NCI-H2081 (cell line): ENCODE measurements around the gene ZNF124.
"Not testable (repeated sequence)": the region's sequence is repeated elsewhere in the genome, so short reads cannot be mapped to it uniquely, and the experiment has no call there.

Source experiments
- DNase-seq, 2 experiments: peaks; one replicate each; lab custom pipeline; 2025; lab: John Stamatoyannopoulos, UW

ZNF124 gene

DNA sequence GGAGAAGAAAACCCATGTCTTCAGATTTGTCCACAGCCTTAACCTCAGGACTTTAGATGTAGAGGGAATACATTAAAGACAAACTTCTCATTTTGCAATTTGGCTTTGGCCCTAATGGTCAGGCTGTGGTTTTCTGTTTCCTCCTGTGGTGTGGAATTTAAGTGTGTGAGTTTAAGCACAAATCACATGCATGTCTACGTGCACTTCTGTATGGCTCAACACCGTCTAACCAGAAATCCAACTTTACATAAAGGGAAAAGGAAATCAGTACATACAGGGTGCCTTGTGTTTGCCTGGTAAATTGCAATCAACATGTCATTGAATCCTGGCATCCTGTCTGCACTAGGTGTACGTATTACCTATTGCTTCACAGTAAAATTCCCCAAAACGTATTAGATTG, 1.2 kb upstream of the ZNF124 start:
- DNase-seq: no peak

DNA sequence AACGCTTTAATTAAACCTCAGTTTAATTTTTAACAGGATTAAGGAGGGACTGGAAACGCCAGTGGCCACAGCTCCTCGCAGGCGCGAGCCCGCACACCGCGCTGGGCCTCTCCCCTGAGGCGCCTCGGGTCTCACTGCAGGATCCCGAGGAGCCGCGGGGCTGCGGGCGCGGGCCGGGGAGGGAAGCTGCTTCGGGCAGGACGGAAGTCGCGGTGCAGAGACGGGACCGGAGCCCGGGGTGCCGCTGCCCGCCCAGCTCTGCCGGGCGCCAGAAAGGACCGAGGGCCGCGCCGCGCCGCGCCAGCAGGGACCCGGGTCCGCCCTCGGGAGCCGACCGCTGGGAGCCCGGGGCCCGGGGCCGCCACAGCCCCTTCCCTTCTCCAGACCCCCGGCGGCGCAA, 377 bp downstream of the ZNF124 start:
- DNase-seq: not testable (repeated sequence)

DNA sequence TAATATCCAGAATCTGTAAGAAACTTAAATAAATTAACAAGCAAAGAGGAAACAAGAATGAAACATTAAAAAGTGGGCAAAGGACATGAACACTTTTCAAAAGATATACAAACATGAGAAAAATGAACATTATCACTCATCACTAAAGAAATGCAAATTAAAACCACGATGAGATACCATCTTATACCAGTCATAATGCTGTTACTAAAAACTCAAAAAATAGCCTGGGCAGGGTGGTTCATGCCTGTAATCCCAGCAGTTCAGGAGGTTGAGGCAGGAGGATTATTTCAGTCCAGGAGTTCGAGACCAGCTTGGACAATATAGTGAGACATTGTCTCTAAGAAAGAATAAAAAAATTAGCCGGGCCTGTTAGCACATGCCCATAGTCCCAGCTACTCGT, 6.1 kb downstream of the ZNF124 start:
- DNase-seq: no peak

DNA sequence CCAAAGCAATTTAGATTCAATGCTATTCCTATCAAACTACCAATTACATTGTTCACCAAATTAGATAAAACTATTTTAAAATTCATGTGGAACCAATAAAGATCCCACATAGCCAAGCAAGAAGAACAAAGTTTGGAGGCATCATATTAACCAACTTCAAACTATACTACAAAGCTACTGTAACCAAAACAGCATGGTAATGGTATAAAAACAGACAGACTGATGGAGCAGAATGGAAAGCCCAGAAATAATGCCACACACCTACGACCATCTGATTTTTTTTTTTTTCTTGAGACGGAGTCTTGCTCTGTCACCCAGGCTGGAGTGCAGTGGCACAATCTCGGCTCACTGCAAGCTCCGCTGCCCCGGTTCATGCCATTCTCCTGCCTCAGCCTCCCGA, 7.1 kb downstream of the ZNF124 start:
- DNase-seq: no peak

DNA sequence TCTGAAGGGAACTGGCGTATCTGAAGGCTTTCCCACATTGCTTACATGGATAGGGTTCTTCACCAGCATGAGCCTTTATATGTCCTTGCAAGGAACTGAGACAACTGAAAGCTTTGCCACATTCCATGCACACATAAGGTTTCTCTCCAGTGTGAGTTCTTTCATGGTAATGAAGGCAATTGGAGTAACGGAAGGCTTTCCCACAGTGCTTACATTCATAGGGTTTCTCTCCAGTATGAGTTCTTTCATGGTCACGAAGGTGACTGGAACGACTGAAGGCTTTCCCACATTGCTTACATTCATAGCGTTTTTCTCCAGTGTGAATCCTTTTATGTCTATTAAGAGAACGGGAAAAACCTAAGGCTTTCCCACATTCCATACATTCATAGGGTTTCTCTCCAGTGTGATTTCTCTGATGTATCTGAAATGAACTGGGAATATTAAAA, 15.0 kb downstream of the ZNF124 start:
- no peak for DNase-seq

DNA sequence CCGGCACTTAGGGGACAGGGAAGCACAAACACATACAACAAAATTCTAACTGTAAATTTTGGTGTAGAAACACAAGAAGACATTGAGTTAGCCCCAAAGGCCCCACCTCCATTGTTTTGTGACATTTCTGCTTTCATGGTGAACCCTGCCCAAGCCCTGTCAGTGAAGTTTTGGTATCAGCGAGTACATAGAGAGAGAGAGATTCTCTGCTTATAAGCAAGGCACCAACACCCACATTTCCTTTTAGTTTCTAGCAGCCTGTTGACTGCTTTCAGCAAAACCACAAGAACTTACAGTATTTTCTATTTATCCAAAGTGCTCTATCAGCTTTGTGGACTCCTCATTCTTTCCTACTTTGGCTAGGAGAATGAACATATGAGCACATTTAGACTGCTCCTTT, 24.0 kb downstream of the ZNF124 start:
- DNase-seq: no peak

DNA sequence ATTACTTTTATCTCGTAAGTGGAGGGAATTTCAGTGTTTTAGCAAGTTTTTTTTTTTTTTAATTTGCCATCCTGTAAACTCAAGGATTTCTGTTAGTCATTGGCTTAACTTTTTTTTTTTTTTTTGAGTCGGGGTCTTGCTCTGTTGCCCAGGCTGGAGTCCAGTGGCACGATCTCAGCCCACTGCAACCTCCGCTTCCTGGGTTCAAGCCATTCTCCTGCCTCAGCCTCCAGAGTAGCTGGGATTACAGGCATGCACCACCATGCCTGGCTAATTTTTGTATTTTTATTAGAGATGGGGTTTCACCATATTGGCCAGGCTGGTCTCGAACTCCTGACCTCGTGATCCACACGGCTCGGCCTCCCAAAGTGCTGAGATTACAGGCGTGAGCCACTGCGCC, 24.7 kb downstream of the ZNF124 start:
- DNase-seq: not testable (repeated sequence)

DNA sequence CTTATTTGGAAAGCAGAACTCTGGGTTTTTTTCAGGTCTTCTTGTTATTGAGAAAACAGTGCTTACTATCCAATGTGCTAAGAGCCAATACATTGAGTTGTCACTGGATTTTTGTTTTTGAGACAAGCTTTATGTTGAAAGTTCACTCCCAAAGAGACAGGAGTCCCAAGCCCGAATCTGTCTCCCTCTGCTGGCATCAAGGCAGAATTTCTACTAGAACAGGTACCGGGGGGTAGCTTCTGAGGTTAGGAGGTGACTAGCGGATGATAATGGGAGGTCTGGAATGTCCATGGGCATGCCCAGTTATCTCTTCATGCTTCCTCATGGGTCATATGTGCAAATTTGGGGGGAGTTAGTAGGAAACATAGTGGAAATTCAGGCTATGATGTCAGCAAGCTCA, 25.1 kb downstream of the ZNF124 start:
- DNase-seq: no peak

DNA sequence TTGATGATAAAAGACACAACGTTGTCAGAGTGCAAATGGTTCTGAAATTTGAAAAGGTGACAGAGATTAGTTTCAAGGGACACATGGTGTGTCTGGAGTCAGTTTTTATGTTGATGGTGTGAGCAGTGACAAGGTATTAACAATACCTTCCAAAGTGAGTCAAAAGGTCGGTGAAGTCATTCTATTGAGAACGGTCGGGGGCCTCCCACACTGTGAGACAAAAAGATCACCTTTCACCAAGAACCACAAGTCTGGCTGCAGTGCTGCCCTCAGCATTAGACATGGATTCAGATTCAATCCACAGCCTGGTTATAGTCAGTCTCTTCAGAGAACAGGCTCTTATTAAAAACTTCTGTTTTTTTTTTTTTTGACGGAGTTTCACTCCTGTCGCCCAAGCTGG, 26.5 kb downstream of the ZNF124 start:
- no peak for DNase-seq

DNA sequence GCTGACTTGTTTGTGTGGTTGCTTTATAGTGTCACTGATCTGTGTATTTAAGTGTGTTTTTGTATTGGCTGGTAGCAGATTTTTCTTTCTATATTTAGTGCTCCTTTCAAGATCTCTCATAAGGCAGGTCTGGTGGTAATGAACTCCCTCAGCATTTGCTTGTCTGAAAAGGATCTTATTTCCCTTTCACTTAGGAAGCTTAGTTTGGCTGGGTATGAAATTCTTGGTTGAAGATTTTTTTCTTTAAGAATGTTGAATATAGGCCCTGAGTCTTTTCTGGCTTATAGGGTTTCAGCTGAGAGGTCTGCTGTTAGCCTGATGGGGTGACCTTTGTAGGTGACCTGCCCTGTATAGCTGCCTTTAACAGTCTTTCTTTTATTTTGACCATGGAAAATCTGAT, 32.3 kb downstream of the ZNF124 start:
- DNase-seq: not testable (repeated sequence)

DNA sequence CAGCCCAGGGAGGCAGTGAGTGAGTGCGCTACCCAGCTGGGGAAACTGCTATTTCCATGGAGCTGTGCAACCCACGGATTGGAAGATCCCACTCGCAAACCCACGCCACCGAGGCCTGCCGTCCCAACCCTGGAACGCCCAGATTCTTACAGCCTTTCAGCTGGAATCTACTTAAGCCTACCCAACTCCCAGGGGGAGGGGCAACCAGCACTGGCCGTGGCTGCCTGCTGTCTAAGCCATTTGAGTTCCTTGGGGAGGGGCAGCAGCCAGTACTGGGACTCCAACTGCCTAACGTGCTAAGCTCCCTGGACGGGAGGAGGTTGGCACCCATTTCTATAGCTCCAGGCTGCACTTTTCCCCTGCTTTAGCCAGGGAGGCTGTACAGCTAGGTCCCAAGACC, 40.6 kb downstream of the ZNF124 start:
- DNase-seq: no peak

DNA sequence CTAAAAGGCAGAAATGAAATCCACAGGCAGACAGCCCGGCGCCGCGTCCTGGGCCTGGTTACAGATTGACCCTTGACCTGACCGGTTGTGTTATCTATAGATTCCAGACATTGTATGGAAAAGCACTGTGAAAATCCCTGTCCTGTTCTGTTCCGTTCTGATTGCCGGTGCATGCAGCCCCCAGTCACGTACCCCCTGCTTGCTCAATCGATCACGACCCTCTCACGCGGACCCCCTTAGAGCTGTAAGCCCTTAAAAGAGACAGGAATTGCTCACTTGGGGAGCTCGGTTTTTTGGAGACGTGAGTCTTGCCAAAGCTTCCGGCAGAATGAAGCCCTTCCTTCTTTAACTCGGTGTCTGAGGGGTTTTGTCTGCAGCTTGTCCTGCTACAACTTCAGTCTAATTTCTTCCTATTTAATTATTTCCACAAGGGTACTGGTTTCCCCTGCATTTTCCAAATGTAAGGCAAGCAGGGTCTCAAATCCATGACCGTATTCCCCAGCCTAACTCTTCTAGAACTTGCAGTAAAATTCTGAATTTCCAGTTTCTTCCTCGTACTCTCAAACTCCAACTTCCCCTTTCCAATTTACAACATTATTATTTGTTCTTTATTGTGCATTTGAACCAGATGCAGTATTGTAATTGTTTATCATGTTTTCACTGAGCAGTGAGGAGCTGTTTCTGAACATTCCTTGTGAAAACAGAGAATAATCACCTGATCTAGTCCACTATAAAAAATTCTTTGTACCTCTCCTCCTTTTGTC, 44.1 kb downstream of the ZNF124 start:
- not testable (repeated sequence) for DNase-seq

DNA sequence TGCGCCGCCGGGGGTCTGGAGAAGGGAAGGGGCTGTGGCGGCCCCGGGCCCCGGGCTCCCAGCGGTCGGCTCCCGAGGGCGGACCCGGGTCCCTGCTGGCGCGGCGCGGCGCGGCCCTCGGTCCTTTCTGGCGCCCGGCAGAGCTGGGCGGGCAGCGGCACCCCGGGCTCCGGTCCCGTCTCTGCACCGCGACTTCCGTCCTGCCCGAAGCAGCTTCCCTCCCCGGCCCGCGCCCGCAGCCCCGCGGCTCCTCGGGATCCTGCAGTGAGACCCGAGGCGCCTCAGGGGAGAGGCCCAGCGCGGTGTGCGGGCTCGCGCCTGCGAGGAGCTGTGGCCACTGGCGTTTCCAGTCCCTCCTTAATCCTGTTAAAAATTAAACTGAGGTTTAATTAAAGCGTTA, 45.2 kb downstream of the ZNF124 start:
- DNase-seq: not testable (repeated sequence)

DNA sequence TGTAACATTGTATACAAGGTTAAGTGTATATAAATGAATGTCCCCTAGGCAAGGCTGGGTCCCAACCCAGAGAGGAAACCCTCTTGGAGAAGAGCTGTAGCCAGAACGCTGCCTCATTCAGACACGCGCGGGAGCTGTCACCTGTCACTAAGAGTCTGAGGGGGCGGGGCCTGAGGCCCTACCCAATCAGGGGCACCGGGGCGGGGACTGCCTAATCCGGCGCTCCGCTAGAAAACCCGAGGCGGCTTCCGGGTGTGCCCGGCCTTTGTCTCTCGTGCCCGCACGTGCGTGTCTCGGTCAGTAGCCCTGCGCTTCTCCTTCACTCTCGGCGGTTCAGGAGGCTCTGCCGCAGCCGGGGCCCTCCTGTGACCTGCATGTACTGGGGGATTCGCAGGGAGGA, 45.7 kb downstream of the ZNF124 start:
- DNase-seq: not testable (repeated sequence)

DNA sequence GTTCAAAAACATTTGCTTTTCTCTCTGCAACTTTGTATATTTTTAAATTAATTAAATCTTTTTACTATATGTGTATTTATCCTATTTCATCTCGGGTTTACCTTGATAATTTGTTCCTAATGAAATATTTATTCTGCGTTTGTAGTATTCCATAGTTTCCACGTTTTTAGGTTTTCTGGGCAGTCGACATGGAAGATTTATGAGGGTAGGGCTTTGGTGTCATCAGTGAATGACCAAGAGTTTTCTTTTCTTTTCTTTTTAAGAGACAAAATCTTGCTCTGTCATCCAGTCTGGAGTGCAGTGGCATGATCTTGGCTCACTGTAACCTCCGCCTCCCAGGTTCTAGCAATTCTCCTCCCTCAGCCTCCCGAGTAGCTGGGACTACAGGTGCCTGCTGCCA, 50.4 kb downstream of the ZNF124 start:
- no peak for DNase-seq

DNA sequence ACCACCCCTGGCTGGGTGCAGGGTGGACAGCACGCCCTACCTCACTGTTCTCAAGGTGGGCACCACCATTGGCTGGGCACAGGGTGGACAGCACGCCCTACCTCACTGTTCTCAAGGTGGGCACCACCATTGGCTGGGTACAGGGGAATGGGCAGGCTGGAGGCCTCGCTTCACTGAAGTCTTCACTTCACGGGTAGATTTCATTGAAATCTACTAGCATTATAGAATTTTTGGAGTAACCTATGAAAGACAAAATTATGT, 51.5 kb downstream of the ZNF124 start:
- DNase-seq: not testable (repeated sequence)

DNA sequence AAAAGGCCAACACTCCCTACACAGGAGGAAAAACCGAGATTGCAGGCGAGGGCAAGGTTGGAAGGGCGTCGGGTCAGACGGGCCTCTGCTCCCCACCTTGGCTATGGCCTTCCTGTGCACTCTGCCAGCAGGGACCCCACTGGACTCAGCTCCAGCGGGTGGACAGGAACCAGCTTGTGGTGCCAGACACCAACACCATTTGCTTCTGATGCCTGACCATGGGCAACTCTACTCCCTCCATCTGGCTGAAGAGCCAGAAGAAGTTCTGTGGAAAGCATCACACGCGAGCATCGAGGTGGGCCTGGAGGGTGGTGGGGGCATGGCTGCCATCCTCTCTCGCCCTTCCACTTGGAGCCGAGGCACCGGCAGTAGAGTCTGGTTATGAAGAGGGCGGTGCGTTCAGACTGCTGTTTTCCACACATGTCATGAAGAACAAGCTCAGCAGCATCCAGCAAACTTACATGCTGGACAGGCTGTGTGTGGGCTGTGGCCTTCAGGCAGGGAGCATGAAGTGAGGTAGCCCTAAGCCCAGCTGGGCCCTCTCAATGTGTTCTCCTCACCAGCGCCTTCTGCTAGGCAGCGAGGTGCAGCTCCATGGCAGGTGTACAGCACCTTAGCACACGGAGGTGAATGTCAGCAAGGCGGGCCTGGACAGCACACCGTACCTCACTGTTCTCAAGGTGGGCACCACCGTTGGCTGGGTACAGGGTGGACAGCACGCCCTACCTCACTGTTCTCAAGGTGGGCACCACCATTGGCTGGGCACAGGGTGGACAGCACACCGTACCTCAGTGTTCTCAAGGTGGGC, 52.0 kb downstream of the ZNF124 start:
- no peak for DNase-seq

DNA sequence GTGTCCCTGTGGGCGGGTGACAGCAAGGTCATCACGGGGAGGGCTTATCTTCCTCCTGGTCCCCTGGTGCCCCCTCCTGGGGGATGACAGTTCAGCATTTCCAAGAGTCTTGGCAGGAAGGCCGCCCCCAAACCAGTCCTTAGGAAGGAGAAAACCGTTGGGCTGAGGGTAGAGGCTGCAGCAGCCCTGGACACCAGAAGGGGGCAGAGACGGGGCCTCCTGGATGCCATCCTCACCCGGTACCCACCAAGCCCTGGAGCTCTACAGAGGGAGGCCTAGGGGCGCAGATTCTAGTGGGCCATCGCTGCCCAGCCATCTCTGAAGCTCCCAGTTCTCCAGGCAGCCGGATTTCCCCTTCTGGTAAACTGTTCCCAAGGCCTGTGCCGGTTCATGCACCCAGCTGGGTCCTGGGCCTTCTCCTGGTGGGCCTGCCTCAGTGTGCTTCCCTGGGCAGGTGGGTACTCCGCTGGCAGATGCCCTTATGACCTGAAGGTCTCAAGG, 52.8 kb downstream of the ZNF124 start:
- DNase-seq: peak; percentile 16 to 24

DNA sequence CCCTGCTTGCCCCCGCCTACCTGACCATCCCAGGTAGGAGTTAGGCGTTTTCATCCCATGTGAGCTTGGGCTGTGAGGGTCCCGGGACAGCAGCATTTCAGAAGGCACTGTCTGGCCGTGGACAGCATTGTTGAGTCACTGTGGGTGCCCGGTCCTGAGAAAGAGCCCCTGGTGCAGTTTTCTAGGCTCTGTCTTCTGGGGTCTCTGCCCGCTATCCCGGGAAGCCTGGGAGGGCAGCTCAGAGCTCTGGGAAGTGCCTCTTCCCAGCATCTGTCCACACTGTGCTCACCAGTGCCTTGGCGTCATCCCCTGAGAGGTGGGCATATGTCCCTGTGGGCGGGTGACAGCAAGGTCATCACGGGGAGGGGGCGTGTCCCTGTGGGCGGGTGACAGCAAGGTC, 56.3 kb downstream of the ZNF124 start:
- DNase-seq: no peak

DNA sequence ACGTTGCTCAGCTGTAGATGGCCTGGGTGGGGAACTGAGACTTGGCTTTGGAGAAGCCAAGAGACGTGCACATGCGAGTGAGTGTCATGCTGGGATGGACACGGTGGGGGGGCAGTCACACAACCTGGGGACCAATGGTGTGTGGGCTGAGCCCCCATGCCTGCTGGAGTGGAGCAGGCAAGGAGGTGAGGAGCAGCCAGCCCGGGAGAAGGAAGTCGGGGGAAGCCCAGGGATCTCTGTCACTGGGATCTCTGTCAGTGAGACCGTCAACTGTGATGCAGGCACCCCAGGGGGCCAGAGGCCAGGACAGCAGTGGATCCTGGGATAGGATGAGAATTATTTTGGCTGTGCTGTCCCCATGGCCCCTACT, 56.7 kb downstream of the ZNF124 start:
- DNase-seq: no peak

DNA sequence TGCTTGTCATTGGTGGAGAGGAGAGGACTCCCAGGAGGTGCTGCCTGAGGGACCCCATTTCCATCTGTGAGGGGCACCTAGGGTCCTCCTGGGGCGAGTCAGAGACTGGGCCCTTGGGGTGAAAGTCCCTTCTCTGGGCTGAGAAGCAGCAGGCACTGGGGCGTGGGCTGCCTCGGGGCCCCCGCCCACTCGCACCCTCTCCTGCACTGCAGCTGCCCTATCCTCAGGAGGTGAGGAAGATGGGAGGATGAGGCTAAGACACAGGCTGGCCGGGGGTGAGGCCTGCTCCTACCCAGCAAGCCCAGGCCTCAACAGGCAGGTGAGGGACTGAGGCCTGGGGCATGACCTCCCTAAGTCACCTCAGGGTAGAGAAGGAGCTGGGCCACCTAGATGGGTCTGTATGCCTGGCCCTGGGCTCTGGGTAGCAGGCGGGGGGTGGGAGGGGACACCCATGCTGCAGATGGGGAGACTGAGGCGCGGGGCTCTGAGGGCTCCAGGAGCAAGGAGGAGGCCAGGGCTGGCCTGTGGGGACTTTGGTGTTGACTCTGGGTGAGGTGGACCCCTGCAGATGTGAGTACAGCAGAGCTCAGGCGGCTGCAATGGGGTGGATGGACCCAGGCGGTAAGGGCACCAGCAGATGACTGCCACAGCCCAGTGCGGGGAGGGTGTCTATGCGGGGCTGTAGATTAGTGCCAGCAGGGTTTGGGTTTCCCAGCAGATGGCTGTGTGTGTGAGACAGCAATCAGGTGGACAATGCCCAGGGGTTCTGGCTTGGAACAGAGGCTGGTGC, 57.3 kb downstream of the ZNF124 start:
- no peak for DNase-seq

DNA sequence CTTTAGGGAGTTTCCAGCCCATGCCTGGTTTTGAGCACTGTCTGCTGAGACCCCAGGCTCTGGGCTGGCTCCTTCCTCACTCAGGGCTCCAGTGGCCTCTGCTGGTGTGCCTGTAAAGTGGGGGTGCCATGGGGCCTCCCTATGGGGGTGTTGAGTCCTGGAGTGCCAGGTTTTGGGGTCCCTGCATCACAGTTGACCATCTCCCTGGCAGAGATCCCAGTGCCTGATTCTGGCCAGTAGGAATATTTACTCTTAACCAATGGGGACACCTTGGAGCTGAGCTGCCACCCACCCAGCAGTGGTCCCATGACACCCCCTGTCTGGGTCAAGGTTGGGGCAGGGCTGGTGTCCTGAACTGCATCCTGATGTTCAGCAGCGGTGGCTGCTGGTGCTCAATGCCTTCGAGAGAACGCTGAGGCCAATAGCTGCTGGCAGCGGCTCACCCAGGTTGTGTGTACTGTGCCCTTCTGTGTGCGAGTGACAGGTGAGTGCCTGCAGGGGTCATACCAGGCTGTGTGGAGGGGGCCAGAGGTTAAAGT, 58.0 kb downstream of the ZNF124 start:
- no peak for DNase-seq
